HCT116 (cell line): ENCODE results near the gene COMMD1. TPM values are rescaled to one million over a fixed set of nuclear protein-coding genes. Genes with fewer than 3 reads are reported as not detected.

Experiments
- ATAC-seq: fragments of 200-7000 bp; cut with Tn5 transposase; 2 replicates; pipeline ENCODE4 v1.9.1; 2020; ENCODE audit warnings: mild to moderate bottlenecking, moderate library complexity
- BruUV-seq: library from RNA; stranded (reverse); fragments of 400-500 nt; replicated peaks from 2 replicates; lab custom pipeline; 2021; lab: Mats Ljungman, UMichigan
- CTCF ChIA-PET: fragments of 300-600 bp; sonication (Branson Sonifier 250); formaldehyde crosslinking; loops from one replicate; lab custom pipeline; 2021; ENCODE audit warnings: antibody characterized with exemption; lab: Charles Lee
- POLR2A ChIA-PET: fragments of 300-600, 350-600 bp; sonication (Branson Sonifier 250); formaldehyde crosslinking; loops from one replicate; lab custom pipeline; 2021; ENCODE audit warnings: antibody characterized with exemption; lab: Charles Lee
- RAD21 ChIA-PET, 2 experiments: fragments of 300-600 bp; sonication (Branson Sonifier 250); formaldehyde crosslinking; loops; one replicate each; lab custom pipeline; 2023; ENCODE audit warnings: low total read pairs in 2 of 2; ENCODE audit not compliant: uncharacterized antibody in 2 of 2, unreplicated experiment in 2 of 2, low non-redundant PET in 1 of 2; lab: Charles Lee
- DNase-seq: peaks from one replicate; pipeline ENCODE4 v3.0.0-alpha.2; 2010; ENCODE audit warnings: low read depth, low spot score
- H2AFZ ChIP-seq: fragments of 200-600 bp; shearing (Covaris generic), sonication (generic); 2 replicates; pipeline ENCODE4 v1.6.1; 2017; ENCODE audit warnings: low read depth, mixed run types, mixed read lengths, antibody characterized with exemption, low read length; ENCODE audit not compliant: poor library complexity, severe bottlenecking
- H3K27ac ChIP-seq: 2 replicates; pipeline ENCODE4 v1.5.1; 2012; ENCODE audit warnings: low read depth, low read length
- H3K27me3 ChIP-seq: fragments of 200-600 bp; sonication (generic); 2 replicates; pipeline ENCODE4 v1.6.1; 2016; ENCODE audit warnings: mixed run types, low read length, mixed read lengths; ENCODE audit not compliant: insufficient read depth
- H3K36me3 ChIP-seq, 2 experiments: fragments of 200-500 bp in 1 of 2; fragments of 200-600 bp in 1 of 2; sonication (Bioruptor generic) in 1 of 2; sonication (generic) in 1 of 2; 2 replicates each; pipeline versions ENCODE4 v1.5.1 to v1.6.1; 2014 to 2016; ENCODE audit warnings: low read length in 2 of 2, inconsistent platforms in 1 of 2, mixed read lengths in 1 of 2, mixed run types in 1 of 2; ENCODE audit not compliant: insufficient read depth in 2 of 2, control insufficient read depth in 1 of 2
- H3K4me1 ChIP-seq, 2 experiments: fragments of 200-600 bp in 1 of 2; sonication (generic) in 1 of 2; 2 replicates each; pipeline versions ENCODE4 v1.5.1 to v1.6.1; 2012 to 2017; ENCODE audit warnings: low read length in 2 of 2, inconsistent platforms in 1 of 2, mild to moderate bottlenecking in 1 of 2, mixed read lengths in 1 of 2, mixed run types in 1 of 2, moderate library complexity in 1 of 2; ENCODE audit not compliant: insufficient read depth in 2 of 2, control insufficient read depth in 1 of 2
- H3K4me2 ChIP-seq: fragments of 200-600 bp; sonication (generic); 2 replicates; pipeline ENCODE4 v1.6.1; 2017; ENCODE audit warnings: mixed run types, low read length, mixed read lengths
- H3K4me3 ChIP-seq, 2 experiments: fragments of 200-600 bp in 1 of 2; sonication (generic) in 1 of 2; replicated peaks in 1 of 2; 2 replicates each; pipeline ENCODE4 v1.5.1; 2011 to 2016; ENCODE audit warnings: low read length in 2 of 2, control low read depth in 1 of 2, low read depth in 1 of 2, mild to moderate bottlenecking in 1 of 2, mixed read lengths in 1 of 2, mixed run types in 1 of 2
- H3K79me2 ChIP-seq: fragments of 200-600 bp; sonication (generic); 2 replicates; pipeline ENCODE4 v1.6.1; 2017; ENCODE audit warnings: mild to moderate bottlenecking, mixed run types, low read length, moderate library complexity, mixed read lengths; ENCODE audit not compliant: insufficient read depth
- H3K9ac ChIP-seq: fragments of 200-600 bp; sonication (generic); 2 replicates; pipeline ENCODE4 v1.6.1; 2016; ENCODE audit warnings: low read length, mixed read lengths
- H3K9me2 ChIP-seq: fragments of 200-600 bp; sonication (generic), shearing (Covaris generic); 2 replicates; pipeline ENCODE4 v1.6.1; 2017; ENCODE audit warnings: mixed run types, mild to moderate bottlenecking, moderate library complexity; ENCODE audit not compliant: insufficient read depth
- H3K9me3 ChIP-seq, 2 experiments: fragments of 200-500 bp in 1 of 2; fragments of 200-600 bp in 1 of 2; sonication (Bioruptor generic) in 1 of 2; sonication (generic) in 1 of 2; 2 replicates each; pipeline ENCODE4 v1.6.1; 2014 to 2017; ENCODE audit warnings: low read length in 2 of 2, mixed read lengths in 2 of 2, inconsistent platforms in 1 of 2, low read depth in 1 of 2, mild to moderate bottlenecking in 1 of 2, mixed run types in 1 of 2, moderate library complexity in 1 of 2; ENCODE audit not compliant: control insufficient read depth in 1 of 2, insufficient read depth in 1 of 2
- H4K20me1 ChIP-seq: fragments of 200-600 bp; sonication (generic), shearing (Covaris generic); 2 replicates; pipeline ENCODE4 v1.6.1; 2017; ENCODE audit warnings: mixed run types, mild to moderate bottlenecking, moderate library complexity; ENCODE audit not compliant: insufficient read depth
- CBX3 ChIP-seq: IDR thresholded peaks from 2 replicates; pipeline ENCODE4 v1.6.1; 2012; ENCODE audit warnings: low read depth
- CEBPB ChIP-seq: IDR thresholded peaks from 2 replicates; pipeline ENCODE4 v1.6.1; 2012; ENCODE audit warnings: low read depth
- CTCF ChIP-seq, 3 experiments: fragments of 200-600 bp in 1 of 3; sonication (generic) in 1 of 3; IDR thresholded peaks in 2 of 3; conservative IDR thresholded peaks in 1 of 3; 2 replicates each; pipeline ENCODE4 v1.5.1; 2012 to 2017; ENCODE audit warnings: low read depth in 2 of 3, low read length in 2 of 3, antibody characterized with exemption in 1 of 3, borderline replicate concordance in 1 of 3, control low read depth in 1 of 3, mild to moderate bottlenecking in 1 of 3, mixed read lengths in 1 of 3, mixed run types in 1 of 3, moderate library complexity in 1 of 3; ENCODE audit not compliant: insufficient read depth in 1 of 3
- ELF1 ChIP-seq: IDR thresholded peaks from 2 replicates; pipeline ENCODE4 v1.6.1; 2012; ENCODE audit warnings: low read depth, borderline replicate concordance
- FOSL1 ChIP-seq: IDR thresholded peaks from 2 replicates; pipeline ENCODE4 v1.6.1; 2012; ENCODE audit warnings: low read depth
- JUND ChIP-seq: IDR thresholded peaks from 2 replicates; pipeline ENCODE4 v1.6.1; 2012
- MAX ChIP-seq: IDR thresholded peaks from 2 replicates; pipeline ENCODE4 v1.6.1; 2012
- POLR2A ChIP-seq: IDR thresholded peaks from 2 replicates; pipeline ENCODE4 v1.7.0; 2011; ENCODE audit warnings: borderline replicate concordance; ENCODE audit not compliant: insufficient read depth, insufficient read length; ENCODE audit errors: extremely low read depth
- RAD21 ChIP-seq: IDR thresholded peaks from 2 replicates; pipeline ENCODE4 v1.6.1; 2012; ENCODE audit warnings: low read depth, mild to moderate bottlenecking
- REST ChIP-seq: IDR thresholded peaks from 2 replicates; pipeline ENCODE4 v1.6.1; 2012; ENCODE audit warnings: low read depth
- SP1 ChIP-seq: IDR thresholded peaks from 2 replicates; pipeline ENCODE4 v1.6.1; 2012; ENCODE audit warnings: low read depth
- ZBTB33 ChIP-seq: IDR thresholded peaks from 2 replicates; pipeline ENCODE4 v1.6.1; 2011; ENCODE audit warnings: mild to moderate bottlenecking, low read length, moderate library complexity; ENCODE audit not compliant: insufficient replicate concordance; ENCODE audit errors: extremely low read depth
- ZNF274 ChIP-seq: fragments of 200-500 bp; sonication (Bioruptor generic); IDR thresholded peaks from 2 replicates; pipeline ENCODE4 v1.6.1; 2014; ENCODE audit warnings: mild to moderate bottlenecking, low read depth, low read length, inconsistent platforms
- intact Hi-C: fragments of 100-400 bp; cut with micrococcal nuclease; formaldehyde crosslinking; loops from 2 replicates; pipeline ENCODE4 v1.10.0; 2022
- total RNA-seq: library from RNA; stranded (reverse); gene quantifications from one replicate; pipeline ENCODE4 v1.2.1, GENCODE V29; 2021; ENCODE audit not compliant: unreplicated experiment

The COMMD1 gene
- total RNA-seq, 1 experiment from 2014 or later, result 16.1 TPM

- H3K9ac ChIP-seq, result no peak overlapping the region
- no peaks in the 10 kb centered on the region for H3K36me3 ChIP-seq
- H3K4me2 ChIP-seq, result no peak overlapping the region
- intact Hi-C loops, result no loop called here
- H3K9me2 ChIP-seq, result no peaks in the 10 kb centered on the region
- ATAC-seq (no peak), DNase-seq (no peak)
- H3K27me3 ChIP-seq, result no peaks in the 10 kb centered on the region
- ChIA-PET POLR2A (no interaction called here), CTCF (no interaction called here), RAD21 (no interaction called here)
- no peak overlapping the region for H3K4me3 ChIP-seq
- no peaks in the 10 kb centered on the region for H4K20me1 ChIP-seq
- H3K27ac ChIP-seq, result no peak overlapping the region
- no peaks in the 10 kb centered on the region for H3K79me2 ChIP-seq
- peaks cover 9 to 12% of the 10 kb centered on the region in 2 experiments; a peak in 3 of 4 replicates for H3K9me3 ChIP-seq
- no peak for TF ChIP-seq ZBTB33
- TF ChIP-seq CEBPB, result no peak
- no peak for TF ChIP-seq POLR2A
- TF ChIP-seq CBX3, result no peak
- no peak for TF ChIP-seq RAD21
- TF ChIP-seq MAX, result no peak
- no peak for TF ChIP-seq ELF1
- TF ChIP-seq FOSL1, result no peak
- TF ChIP-seq CTCF (IDR thresholded peaks at IDR 0.05 in 2 of 3, conservative IDR thresholded peaks at IDR 0.05 in 1 of 3; ENCODE audit: borderline replicate concordance in 1 of 3, insufficient read depth in 1 of 3, low read depth in 2 of 3, low read length in 2 of 3), result no peak
- no peak for TF ChIP-seq ZNF274
- no peak for TF ChIP-seq REST
- no peak for TF ChIP-seq SP1
- no peak for TF ChIP-seq JUND
- no peaks in the 10 kb centered on the region for H3K4me1 ChIP-seq
- H2AFZ ChIP-seq, result no peak overlapping the region
- no TSS peak for BruUV-seq
Measured at GRCh38 chr2:62071126-62071598, 165.7 kb downstream of the COMMD1 start.
